Osteocyte (in vitro differentiated cells): Measurements from ENCODE around the gene EWSR1. TPM values are rescaled to one million over a fixed set of nuclear protein-coding genes. Genes with fewer than 3 reads are reported as not detected.

ENCODE experiments used
- DNase-seq: peaks from one replicate; pipeline ENCODE4 v3.0.0; 2021; ENCODE audit warnings: mixed read lengths; ENCODE audit not compliant: unreplicated experiment; ENCODE audit errors: extremely low spot score
- H3K27ac Mint-ChIP-seq: one replicate; pipeline ENCODE4 v1.8.0; 2021; ENCODE audit warnings: mild to moderate bottlenecking, mixed read lengths; ENCODE audit not compliant: unreplicated experiment
- H3K27me3 Mint-ChIP-seq: one replicate; pipeline ENCODE4 v1.8.0; 2021; ENCODE audit warnings: mixed read lengths; ENCODE audit not compliant: unreplicated experiment
- H3K36me3 Mint-ChIP-seq: one replicate; pipeline ENCODE4 v1.8.0; 2021; ENCODE audit warnings: mixed read lengths; ENCODE audit not compliant: unreplicated experiment
- H3K4me1 Mint-ChIP-seq: one replicate; pipeline ENCODE4 v1.8.0; 2021; ENCODE audit warnings: mixed read lengths; ENCODE audit not compliant: unreplicated experiment
- H3K4me3 Mint-ChIP-seq: one replicate; pipeline ENCODE4 v1.8.0; 2021; ENCODE audit warnings: mild to moderate bottlenecking, moderate library complexity, mixed read lengths; ENCODE audit not compliant: unreplicated experiment
- H3K9me3 Mint-ChIP-seq: one replicate; pipeline ENCODE4 v1.8.0; 2021; ENCODE audit warnings: mixed read lengths; ENCODE audit not compliant: unreplicated experiment
- CTCF ChIP-seq: fragments of 200-600 bp; sonication (generic); IDR thresholded peaks from 2 replicates; pipeline ENCODE4 v1.5.0; 2021; ENCODE audit warnings: antibody characterized with exemption, mild to moderate bottlenecking, moderate library complexity
- total RNA-seq: library from RNA; stranded (reverse); gene quantifications from 2 replicates; pipeline ENCODE4 v1.2.1, GENCODE V29; 2021

EWSR1 gene
- total RNA-seq, 1 donor from 2014 or later: 228 TPM

DNA sequence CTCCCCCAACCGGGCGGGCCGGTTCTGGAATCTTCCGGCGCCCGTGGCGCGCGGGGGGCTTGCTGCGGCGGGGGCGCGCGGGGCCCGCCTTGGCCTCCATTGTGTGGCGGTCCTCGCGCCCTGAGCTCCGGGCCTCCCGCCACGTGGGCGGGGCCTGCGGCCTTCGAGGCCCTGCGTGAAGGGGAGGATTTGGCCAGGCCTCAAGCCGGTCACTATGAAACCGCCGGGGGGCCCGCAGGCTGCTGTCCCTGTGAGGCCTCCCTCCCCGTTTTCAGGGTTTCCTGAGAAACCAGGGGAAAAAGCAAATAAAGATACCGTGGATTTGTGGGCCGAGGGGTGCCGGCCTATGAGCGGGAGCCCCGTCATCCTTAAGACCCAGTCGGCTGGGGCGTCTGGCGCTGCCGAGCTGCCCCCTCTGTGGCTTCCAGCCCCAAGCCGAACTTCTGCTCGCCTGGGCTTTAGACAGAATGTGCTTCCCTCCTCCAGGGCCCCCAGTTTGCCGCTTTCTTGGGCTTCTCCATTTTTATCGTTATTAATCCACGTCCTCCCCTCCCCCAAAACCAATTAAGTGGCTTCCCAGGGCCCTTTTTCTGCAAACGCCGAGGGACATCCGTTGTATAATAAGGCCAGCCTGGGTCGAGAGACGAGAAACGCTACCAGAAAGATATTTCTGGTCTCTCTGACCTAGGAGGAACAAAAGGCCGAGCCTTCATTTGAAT, 602 bp downstream of the EWSR1 start:
- no peaks in the 10 kb centered on the region for H3K9me3 Mint-ChIP-seq
- H3K4me1 Mint-ChIP-seq: peaks cover 51% of the 10 kb centered on the region

GRCh38 chr22:29269230-29269604, 1.1 kb downstream of the EWSR1 start:
- TF ChIP-seq CTCF: no peak
- Mint-ChIP-seq H3K4me1 (peaks cover 51% of the 10 kb centered on the region), H3K36me3 (peaks cover 36% of the 10 kb centered on the region), H3K4me3 (peak overlapping the region; percentile 94), H3K27me3 (no peaks in the 10 kb centered on the region), H3K27ac (peak overlapping the region; percentile 99), H3K9me3 (no peaks in the 10 kb centered on the region)
- peak; percentile 60 for DNase-seq

More for the DNA sequence above, 602 bp downstream of the EWSR1 start:
- Mint-ChIP-seq H3K27ac (peak overlapping the region; percentile 99), H3K27me3 (no peaks in the 10 kb centered on the region), H3K36me3 (peaks cover 33% of the 10 kb centered on the region), H3K4me3 (peak overlapping the region; percentile 94)
- DNase-seq: peak; percentile 87
- no peak for TF ChIP-seq CTCF

DNA sequence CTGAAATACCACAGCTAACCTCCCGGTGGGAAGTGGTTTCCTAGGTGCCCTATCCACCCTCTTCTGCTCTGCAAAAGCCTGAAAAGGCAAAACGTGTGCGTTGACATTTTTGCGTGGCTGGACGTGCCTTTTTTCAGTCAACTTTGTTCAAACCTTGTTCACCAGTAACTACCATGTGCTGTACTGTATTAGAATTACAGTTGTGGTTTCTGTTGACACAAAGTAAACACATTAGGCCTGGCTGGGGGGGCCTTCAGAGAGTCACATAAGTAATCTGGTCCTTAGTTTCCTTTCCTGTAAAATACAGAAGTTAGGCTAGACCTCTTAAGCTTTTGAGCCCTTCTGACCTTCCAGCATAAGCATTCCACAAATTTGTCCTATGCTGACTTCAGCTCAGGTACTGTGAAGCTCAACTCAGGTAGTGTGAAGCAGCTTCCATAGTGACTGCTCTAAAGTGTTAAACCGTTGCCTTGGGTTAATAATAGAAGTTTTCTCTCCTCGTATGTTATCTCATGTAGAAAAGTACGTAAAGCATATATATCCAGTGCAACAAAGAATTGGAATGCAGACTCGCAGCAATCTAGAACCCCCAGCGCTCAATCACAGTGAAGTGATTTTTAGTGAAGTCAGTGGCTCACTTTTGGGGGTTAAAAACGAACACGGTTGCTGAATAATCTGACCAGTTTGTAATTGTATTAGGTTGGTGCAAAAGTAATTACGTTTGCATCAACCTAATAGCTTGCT, 1.8 kb downstream of the EWSR1 start:
- peaks cover 40% of the 10 kb centered on the region for H3K36me3 Mint-ChIP-seq
- DNase-seq: peak; percentile 40

GRCh38 chr22:29270475-29271271, 2.6 kb downstream of the EWSR1 start:
- no peaks in the 10 kb centered on the region for H3K9me3 Mint-ChIP-seq
- peak; percentile 6 for DNase-seq
- H3K27ac Mint-ChIP-seq: peak overlapping the region; percentile 61
- H3K4me1 Mint-ChIP-seq: peaks cover 55% of the 10 kb centered on the region
- peaks cover 46% of the 10 kb centered on the region for H3K36me3 Mint-ChIP-seq
- H3K4me3 Mint-ChIP-seq: peak overlapping the region; percentile 94
- no peak for TF ChIP-seq CTCF
- H3K27me3 Mint-ChIP-seq: no peaks in the 10 kb centered on the region

More for the DNA sequence above, 1.8 kb downstream of the EWSR1 start:
- no peak for TF ChIP-seq CTCF
- no peaks in the 10 kb centered on the region for H3K27me3 Mint-ChIP-seq
- H3K4me3 Mint-ChIP-seq: peak overlapping the region; percentile 94
- peak overlapping the region; percentile 99 for H3K27ac Mint-ChIP-seq
- H3K4me1 Mint-ChIP-seq: peaks cover 54% of the 10 kb centered on the region
- H3K9me3 Mint-ChIP-seq: no peaks in the 10 kb centered on the region
